Nephron (organoid): Measurements from ENCODE around the gene HIF1AN.

Experiments
- H3K27ac Mint-ChIP-seq, 3 experiments: 2 replicates each; pipeline ENCODE4 v1.8.0; 2020; ENCODE audit warnings: mixed read lengths in 3 of 3, mild to moderate bottlenecking in 2 of 3, moderate library complexity in 1 of 3
- H3K27me3 Mint-ChIP-seq: 2 replicates; pipeline ENCODE4 v1.8.0; 2021; ENCODE audit warnings: low read depth, mild to moderate bottlenecking, moderate library complexity, mixed read lengths
- H3K36me3 Mint-ChIP-seq: 2 replicates; pipeline ENCODE4 v1.8.0; 2020; ENCODE audit warnings: low read depth, mixed read lengths
- H3K4me1 Mint-ChIP-seq: 2 replicates; pipeline ENCODE4 v1.8.0; 2020; ENCODE audit warnings: mixed read lengths
- H3K4me3 Mint-ChIP-seq, 3 experiments: 2 replicates each; pipeline ENCODE4 v1.8.0; 2020; ENCODE audit warnings: mild to moderate bottlenecking in 3 of 3, mixed read lengths in 3 of 3, moderate library complexity in 2 of 3
- H3K9me3 Mint-ChIP-seq: 2 replicates; pipeline ENCODE4 v1.8.0; 2020; ENCODE audit warnings: mixed read lengths
- CTCF ChIP-seq, 3 experiments: fragments of 200-600 bp; sonication (generic); IDR thresholded peaks; one replicate each; pipeline ENCODE4 v1.5.0; 2021; ENCODE audit warnings: antibody characterized with exemption in 3 of 3; ENCODE audit not compliant: unreplicated experiment in 3 of 3

The HIF1AN gene

GRCh38 chr10:100516847-100517246 lies 18.9 kb upstream of the HIF1AN start:
- Mint-ChIP-seq H3K4me1 (peaks cover 5% of the 10 kb centered on the region), H3K9me3 (no peaks in the 10 kb centered on the region), H3K4me3 (no peak overlapping the region), H3K27ac (no peak overlapping the region), H3K27me3 (peaks cover 37% of the 10 kb centered on the region), H3K36me3 (peaks cover 12% of the 10 kb centered on the region)
- no peak for TF ChIP-seq CTCF (IDR thresholded peaks at IDR 0.05; ENCODE audit: unreplicated experiment in 3 of 3)

GRCh38 chr10:100518761-100519241 lies 16.9 kb upstream of the HIF1AN start:
- Mint-ChIP-seq H3K36me3 (peaks cover 20% of the 10 kb centered on the region), H3K4me1 (peaks cover 5% of the 10 kb centered on the region), H3K9me3 (no peaks in the 10 kb centered on the region), H3K27ac (no peak overlapping the region), H3K27me3 (peaks cover 40% of the 10 kb centered on the region), H3K4me3 (peak overlapping the region; percentile 83 to 93 (median 85))
- TF ChIP-seq CTCF (IDR thresholded peaks at IDR 0.05; ENCODE audit: unreplicated experiment in 3 of 3), result peak; percentile 64 to 86 (median 81)

- Mint-ChIP-seq H3K27ac (no peak within 1 kb of the TSS), H3K27me3 (peaks cover 40% of the 10 kb centered on the region), H3K9me3 (no peaks in the 10 kb centered on the region), H3K4me1 (peaks cover 5% of the 10 kb centered on the region), H3K4me3 (peak within 1 kb of the TSS; percentile 83 to 93 (median 85)), H3K36me3 (peaks cover 24% of the 10 kb centered on the region)
- TF ChIP-seq CTCF (IDR thresholded peaks at IDR 0.05; ENCODE audit: unreplicated experiment in 3 of 3), result no peak
Measured at GRCh38 chr10:100519311-100520051, 16.3 kb upstream of the HIF1AN start, which contains the start of gene SEC31B. TSS of gene SEC31B (minus strand) at chr10:100519861. CDS start at chr10:100516952, 2,909 bp downstream.

- H3K36me3 Mint-ChIP-seq, result peaks cover 33% of the 10 kb centered on the region
- no peak for TF ChIP-seq CTCF (IDR thresholded peaks at IDR 0.05; ENCODE audit: unreplicated experiment in 3 of 3)
- H3K4me1 Mint-ChIP-seq, result peaks cover 5% of the 10 kb centered on the region
- H3K27me3 Mint-ChIP-seq, result peaks cover 40% of the 10 kb centered on the region
- no peak overlapping the region for H3K27ac Mint-ChIP-seq
- H3K9me3 Mint-ChIP-seq, result no peaks in the 10 kb centered on the region
- H3K4me3 Mint-ChIP-seq, result peak overlapping the region in 1 of 3 experiments; percentile 44
Measured at GRCh38 chr10:100520811-100521210, 14.9 kb upstream of the HIF1AN start.

GRCh38 chr10:100522107-100522801 lies 13.5 kb upstream of the HIF1AN start:
- TF ChIP-seq CTCF (IDR thresholded peaks at IDR 0.05; ENCODE audit: unreplicated experiment in 3 of 3), result no peak
- Mint-ChIP-seq H3K4me3 (no peak overlapping the region), H3K9me3 (no peaks in the 10 kb centered on the region), H3K36me3 (peaks cover 38% of the 10 kb centered on the region), H3K27ac (no peak overlapping the region), H3K4me1 (peaks cover 5% of the 10 kb centered on the region), H3K27me3 (peaks cover 35% of the 10 kb centered on the region)
